GM18870 (cell line): Measurements from ENCODE around the gene PCSK9.
"Not testable (repeated sequence)": the region's sequence is repeated elsewhere in the genome, so short reads cannot be mapped to it uniquely, and the experiment has no call there.

ENCODE experiments used
- ATAC-seq: cut with Tn5 transposase; IDR thresholded peaks from one replicate; pipeline ENCODE4 v1.9.1; 2021; ENCODE audit warnings: moderate library complexity; ENCODE audit not compliant: unreplicated experiment

Gene PCSK9

DNA sequence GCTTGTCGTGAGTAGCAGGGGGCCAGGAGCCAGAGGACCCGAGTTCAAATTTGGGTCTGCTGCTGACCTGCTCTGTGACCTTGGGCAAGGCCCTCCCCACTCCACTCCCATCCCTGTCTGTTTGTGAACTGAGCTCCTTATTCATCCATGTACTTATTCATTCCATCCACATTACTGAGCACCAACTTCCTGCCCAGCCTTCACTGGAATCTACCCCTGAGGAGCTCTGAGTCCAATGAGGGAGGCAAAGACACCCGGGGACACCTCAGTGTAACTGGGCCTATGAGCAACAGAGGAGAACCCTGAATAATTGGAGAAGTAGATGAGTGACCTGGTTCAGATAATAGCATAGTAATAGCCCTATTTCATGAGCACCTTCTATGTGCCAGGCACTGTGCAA lies 31.7 kb upstream of the PCSK9 start:
- no peak for ATAC-seq

DNA sequence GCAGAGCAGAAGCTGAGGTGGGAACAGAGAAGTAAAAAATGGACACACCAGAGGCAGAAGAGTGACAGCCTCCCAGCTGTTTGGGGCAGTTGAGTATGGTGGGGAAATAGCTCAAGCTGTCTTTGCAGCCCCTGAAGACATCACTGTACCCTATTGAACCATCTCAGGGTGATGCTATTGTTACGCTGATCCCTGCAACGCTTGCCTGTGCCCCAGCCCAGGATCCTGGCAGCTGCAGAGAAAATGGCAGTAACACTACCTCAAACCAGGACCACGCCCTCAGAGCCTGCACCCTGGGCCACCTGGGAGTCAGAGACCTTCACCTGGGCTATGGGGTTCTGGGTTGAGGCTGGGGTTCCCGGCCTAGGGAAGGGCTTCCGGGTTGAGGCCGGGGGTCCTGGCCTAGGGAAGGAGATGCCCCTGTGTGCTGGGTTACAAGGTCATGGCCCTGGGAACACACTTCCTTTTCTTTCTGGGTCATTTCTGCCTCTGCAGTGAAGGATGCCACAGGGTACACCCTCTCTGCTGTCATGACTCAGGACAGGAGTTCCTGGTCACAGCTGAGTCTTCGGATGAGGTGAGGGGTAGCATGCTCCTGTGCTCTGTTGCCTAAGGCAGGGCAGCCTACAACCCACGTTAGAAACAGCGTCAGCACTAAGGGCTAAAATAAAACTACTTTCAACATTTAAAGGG lies 29.0 kb upstream of the PCSK9 start:
- no peak for ATAC-seq

GRCh38 chr1:55010887-55011217 lies 28.5 kb upstream of the PCSK9 start:
- ATAC-seq: no peak

DNA sequence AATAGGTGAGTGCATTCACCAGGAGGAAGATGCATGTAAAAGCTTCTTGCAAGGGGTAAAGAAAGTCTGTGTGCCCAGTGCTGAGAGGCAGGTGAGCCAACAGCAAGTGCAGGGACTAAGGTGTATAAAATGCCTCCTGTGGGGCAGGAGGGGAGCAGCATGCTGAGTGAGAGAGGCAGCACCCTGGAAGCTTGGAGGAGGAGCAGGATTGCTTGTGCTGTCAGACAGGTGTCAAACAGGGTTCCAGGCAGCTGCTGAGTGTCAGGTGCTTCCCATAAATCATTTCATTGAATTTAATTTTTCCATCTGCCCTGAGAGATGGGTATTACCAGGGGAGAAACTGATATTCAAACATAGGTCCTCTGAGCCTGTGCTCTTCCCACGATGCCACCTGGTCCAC lies 26.7 kb upstream of the PCSK9 start:
- no peak for ATAC-seq

DNA sequence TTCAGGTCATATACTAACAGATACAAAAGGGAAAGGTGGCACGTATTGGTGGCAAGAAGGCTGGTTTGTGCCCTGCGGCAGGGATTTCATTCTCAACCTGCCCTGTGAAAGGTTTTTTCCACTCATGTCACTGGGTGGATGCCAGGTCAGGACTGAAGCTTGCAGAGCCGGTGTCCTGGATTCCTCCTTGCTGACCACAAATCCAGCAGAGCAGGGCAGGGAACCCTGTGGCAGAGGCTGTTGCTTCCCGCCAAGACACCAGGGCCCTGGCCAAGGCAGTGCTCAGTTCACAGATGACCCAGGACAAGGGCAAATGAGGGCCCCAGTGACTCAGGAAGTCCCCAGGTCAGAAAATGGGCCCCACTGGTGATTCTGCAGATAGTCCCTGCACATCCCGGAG lies 24.2 kb upstream of the PCSK9 start:
- no peak for ATAC-seq

GRCh38 chr1:55015731-55016620 lies 23.4 kb upstream of the PCSK9 start:
- ATAC-seq: no peak

DNA sequence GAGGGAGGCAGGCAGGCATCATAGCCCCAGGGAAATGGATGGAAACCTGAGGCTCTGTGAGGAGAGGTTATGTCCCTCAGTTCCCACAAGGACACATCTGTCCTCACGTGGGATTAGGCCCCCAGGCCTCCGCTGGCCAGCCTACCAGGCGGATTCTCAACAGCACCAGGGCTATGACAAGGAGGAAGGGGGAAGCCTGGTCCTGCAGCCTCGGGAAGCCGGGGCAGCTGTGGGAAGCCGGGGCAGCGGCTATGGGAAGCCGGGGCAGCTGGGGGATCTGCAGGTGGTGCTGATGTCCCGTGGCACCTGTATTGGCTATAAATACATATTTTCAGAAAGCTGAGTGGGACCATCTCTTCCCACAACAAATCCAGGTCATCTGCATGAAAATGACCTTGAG lies 21.0 kb upstream of the PCSK9 start:
- no peak for ATAC-seq

DNA sequence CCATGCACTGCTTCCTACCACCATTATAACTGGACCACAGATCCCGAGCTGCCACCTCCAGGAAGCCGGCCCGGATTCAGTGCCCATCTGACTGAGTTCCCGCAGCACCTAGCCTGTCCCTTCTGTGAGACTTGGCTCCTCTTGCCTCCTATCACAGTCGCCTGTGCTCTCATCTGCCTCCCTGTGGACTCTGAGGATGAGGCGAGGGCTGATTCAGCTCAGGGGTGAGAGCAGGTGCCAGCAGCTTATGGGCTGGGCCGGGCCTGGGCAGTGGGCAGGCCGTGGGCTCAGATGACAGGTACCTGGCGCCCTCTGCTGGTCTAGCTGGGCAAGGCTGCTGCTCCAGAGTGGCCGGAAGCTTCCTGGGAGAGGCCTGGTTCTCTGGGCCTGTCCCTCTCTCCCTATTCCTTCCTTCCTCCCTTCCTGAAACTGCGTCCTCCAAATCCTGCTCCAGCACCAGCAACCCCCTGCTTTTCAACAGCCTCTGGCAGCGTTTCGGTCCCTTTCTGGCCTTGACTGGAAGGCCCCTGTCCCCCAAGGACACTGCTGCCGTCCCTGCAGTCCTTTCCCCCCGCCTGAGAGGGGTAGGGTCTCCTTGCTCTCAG lies 17.3 kb upstream of the PCSK9 start:
- ATAC-seq: no peak

DNA sequence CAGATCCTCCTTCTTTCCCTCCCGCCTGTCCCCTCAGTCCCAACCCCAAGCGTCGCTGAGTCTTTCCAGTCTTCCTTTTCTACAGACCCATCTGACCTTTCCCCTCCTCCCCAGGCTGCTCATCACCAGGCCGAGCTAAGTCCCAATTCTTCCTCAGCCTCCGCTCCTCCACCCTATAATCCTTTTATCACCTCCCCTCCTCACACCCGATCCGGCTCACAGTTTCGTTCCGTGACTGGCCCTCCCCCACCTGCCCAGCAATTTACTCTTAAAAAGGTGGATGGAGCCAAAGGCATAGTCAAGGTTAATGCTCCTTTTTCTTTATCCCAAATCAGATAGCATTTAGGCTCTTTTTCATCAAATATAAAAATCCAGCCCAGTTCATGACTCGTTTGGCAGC lies 15.2 kb upstream of the PCSK9 start:
- ATAC-seq: not testable (repeated sequence)

- ATAC-seq: not testable (repeated sequence)
These were observed 12.7 kb upstream of the PCSK9 start for GRCh38 chr1:55026682-55027081.

- ATAC-seq: not testable (repeated sequence)
These were observed 8.2 kb upstream of the PCSK9 start for GRCh38 chr1:55031098-55031497.

DNA sequence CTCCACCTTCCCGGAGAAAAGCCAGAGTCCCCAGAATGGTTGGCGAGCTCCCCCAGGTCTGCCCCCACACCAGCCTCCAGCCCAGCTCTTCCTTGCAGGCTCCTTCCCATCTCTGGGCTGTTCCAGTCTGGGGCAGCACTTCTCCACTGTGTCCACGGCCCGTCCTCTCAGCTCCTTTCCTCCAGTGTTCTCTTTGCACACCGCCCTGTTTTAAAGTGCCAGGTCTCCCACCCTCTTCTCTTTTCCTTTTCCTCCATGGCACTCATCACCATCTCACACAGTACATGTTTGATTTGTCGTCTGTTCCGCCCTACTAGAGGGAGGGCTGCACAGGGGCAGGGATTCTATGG lies 6.1 kb upstream of the PCSK9 start:
- no peak for ATAC-seq

GRCh38 chr1:55034476-55035133 lies 4.7 kb upstream of the PCSK9 start:
- no peak for ATAC-seq

DNA sequence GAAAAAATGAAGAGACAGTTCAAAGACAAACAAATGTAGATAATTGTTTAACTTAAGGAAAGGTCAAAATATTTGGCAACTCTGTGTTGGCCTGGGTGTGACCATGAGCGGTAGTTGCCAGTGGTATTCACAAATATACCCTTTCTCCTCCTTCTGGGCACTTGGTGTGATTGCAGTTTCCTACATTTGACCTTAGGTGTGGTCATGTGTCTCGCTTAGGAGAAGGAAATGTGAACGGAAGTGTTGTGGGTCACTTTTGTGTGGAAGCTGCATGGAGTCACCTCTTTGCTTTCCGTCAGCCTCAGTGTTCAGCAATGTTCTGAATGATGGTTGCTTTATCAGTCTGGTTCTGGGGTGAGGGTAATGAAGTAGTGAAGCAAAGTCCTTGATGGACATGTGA lies 3.4 kb upstream of the PCSK9 start:
- ATAC-seq: no peak

DNA sequence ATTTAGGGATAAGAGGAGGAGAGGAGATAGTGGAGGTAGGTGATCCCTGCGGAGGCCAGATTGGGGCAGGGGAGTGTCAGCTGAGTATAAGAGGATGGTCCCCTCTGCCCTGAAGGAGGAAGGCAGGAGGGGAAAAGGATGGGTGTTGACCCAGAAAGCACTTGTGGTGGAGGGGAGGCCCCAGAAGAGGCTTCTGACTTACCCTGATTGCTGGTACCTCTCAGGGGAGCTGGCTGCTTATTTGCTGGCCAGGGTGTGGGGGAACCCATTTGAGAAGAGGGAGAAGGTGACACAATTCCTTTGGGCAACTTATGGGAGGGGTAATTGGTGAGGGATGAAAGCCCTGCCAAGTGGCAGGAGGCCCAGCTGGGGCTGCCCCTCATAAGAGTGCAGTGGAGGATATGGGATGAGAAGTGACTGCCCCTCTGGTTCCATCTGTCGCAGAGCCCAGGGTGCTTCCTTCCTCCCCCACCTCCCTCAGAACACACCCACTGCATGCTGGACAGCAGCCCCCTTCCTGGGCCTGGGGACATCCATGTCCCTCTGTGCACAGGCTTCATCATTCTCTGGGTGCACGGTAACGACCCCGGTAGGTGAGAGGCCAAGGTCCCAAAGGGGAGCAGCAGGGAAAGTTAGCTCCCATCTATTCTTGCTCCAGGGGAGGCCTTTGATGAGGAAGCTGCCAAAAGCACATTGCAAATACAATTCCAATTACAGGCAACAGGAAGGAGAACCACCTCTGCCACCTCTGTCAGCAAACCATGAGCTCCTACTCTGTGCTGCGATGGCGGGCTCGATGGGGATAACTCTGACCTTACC lies 1.4 kb upstream of the PCSK9 start:
- no peak for ATAC-seq

- ATAC-seq: no peak
These were observed 853 bp upstream of the PCSK9 start for GRCh38 chr1:55038552-55038838.

DNA sequence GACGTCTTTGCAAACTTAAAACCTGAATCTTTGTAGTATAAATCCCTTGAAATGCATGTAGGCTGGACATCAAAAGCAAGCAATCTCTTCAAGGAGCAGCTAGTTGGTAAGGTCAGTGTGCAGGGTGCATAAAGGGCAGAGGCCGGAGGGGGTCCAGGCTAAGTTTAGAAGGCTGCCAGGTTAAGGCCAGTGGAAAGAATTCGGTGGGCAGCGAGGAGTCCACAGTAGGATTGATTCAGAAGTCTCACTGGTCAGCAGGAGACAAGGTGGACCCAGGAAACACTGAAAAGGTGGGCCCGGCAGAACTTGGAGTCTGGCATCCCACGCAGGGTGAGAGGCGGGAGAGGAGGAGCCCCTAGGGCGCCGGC lies 390 bp upstream of the PCSK9 start:
- no peak for ATAC-seq

- ATAC-seq: no peak
These were observed 960 bp downstream of the PCSK9 start for GRCh38 chr1:55040083-55040932.

- no peak for ATAC-seq
These were observed 1.7 kb downstream of the PCSK9 start for GRCh38 chr1:55040933-55041494.

GRCh38 chr1:55041613-55042012 lies 2.3 kb downstream of the PCSK9 start:
- ATAC-seq: no peak
